Measurements from ENCODE around the gene ATP2B2. TPM values are rescaled to one million over a fixed set of nuclear protein-coding genes. Genes with fewer than 3 reads are reported as not detected.

Gene ATP2B2
- total RNA-seq, 1 experiment from 2014 or later = not detected

- intact Hi-C loops (cut with micrococcal nuclease) = no loop called here
- Histone ChIP-seq H3K36me3 (ENCODE audit: control insufficient read depth in 1 of 2, insufficient read depth in 2 of 2, low read length in 2 of 2) (no peaks in the 10 kb centered on the region), H3K9me2 (ENCODE audit: insufficient read depth) (no peaks in the 10 kb centered on the region), H2AFZ (ENCODE audit: low read depth, low read length, poor library complexity, severe bottlenecking) (no peak overlapping the region), H3K4me2 (ENCODE audit: low read length) (no peak overlapping the region), H3K27me3 (ENCODE audit: insufficient read depth, low read length) (peaks cover 11% of the 10 kb centered on the region; the same call in 1 of the 2 replicates), H3K4me3 (replicated peaks in 1 of 2; ENCODE audit: low read depth in 1 of 2, low read length in 2 of 2) (no peak overlapping the region), H3K9ac (ENCODE audit: low read length) (no peak overlapping the region), H3K4me1 (ENCODE audit: control insufficient read depth in 1 of 2, insufficient read depth in 2 of 2, low read length in 2 of 2) (peaks cover 0 to 8% of the 10 kb centered on the region in 2 experiments; a peak in 2 of 4 replicates), H3K27ac (ENCODE audit: low read depth, low read length) (no peak overlapping the region), H3K9me3 (ENCODE audit: control insufficient read depth in 1 of 2, insufficient read depth in 1 of 2, low read depth in 1 of 2, low read length in 2 of 2) (no peaks in the 10 kb centered on the region), H4K20me1 (ENCODE audit: insufficient read depth) (no peaks in the 10 kb centered on the region), H3K79me2 (ENCODE audit: insufficient read depth, low read length) (no peaks in the 10 kb centered on the region)
- ATAC-seq (no peak), DNase-seq (ENCODE audit: low read depth, low spot score) (no peak)
- ChIA-PET RAD21 (ENCODE audit: low non-redundant PET in 1 of 2, low total read pairs in 2 of 2, uncharacterized antibody in 2 of 2, unreplicated experiment in 2 of 2) (no interaction called here), POLR2A (no interaction called here), CTCF (no interaction called here)
- TF ChIP-seq SIN3A (IDR thresholded peaks at IDR 0.05; ENCODE audit: low read depth) = no peak
- no peak for TF ChIP-seq ZBTB33 (IDR thresholded peaks at IDR 0.05; ENCODE audit: extremely low read depth, insufficient replicate concordance, low read length)
- TF ChIP-seq POLR2AphosphoS5 (IDR thresholded peaks at IDR 0.05; ENCODE audit: low read depth, low read length) = no peak
- TF ChIP-seq JUND (IDR thresholded peaks at IDR 0.05) = no peak
- no peak for TF ChIP-seq ATF3 (IDR thresholded peaks at IDR 0.05)
- TF ChIP-seq ZNF274 (IDR thresholded peaks at IDR 0.05; ENCODE audit: low read depth, low read length) = no peak
- TF ChIP-seq SP1 (IDR thresholded peaks at IDR 0.05; ENCODE audit: low read depth) = no peak
- no peak for TF ChIP-seq CTCF (IDR thresholded peaks at IDR 0.05 in 2 of 3, conservative IDR thresholded peaks at IDR 0.05 in 1 of 3; ENCODE audit: borderline replicate concordance in 1 of 3, insufficient read depth in 1 of 3, low read depth in 2 of 3, low read length in 2 of 3)
- TF ChIP-seq ZFX (IDR thresholded peaks at IDR 0.05) = no peak
- no peak for TF ChIP-seq EGR1 (IDR thresholded peaks at IDR 0.05; ENCODE audit: low read depth)
- no peak for TF ChIP-seq POLR2A (IDR thresholded peaks at IDR 0.05; ENCODE audit: borderline replicate concordance, extremely low read depth, insufficient read depth, insufficient read length)
- TF ChIP-seq EZH2 (IDR thresholded peaks at IDR 0.05) = no peak
- TF ChIP-seq EZH2phosphoT487 (IDR thresholded peaks at IDR 0.05; ENCODE audit: borderline replicate concordance) = no peak
- no TSS peak for BruUV-seq (replicated peaks)
Observed at GRCh38 chr3:10508235-10508618, 2.8 kb upstream of the ATP2B2 start.

Data from HCT116 (cell line).